IPS-18c (cell line): ENCODE results near the gene UBE2I.

Source experiments
- H3K4me3 ChIP-seq: 2 replicates; pipeline ENCODE4 v1.7.0; 2013; ENCODE audit warnings: low read depth, mild to moderate bottlenecking, low read length, moderate library complexity; ENCODE audit not compliant: insufficient read depth
- H3K9me3 ChIP-seq: one replicate; pipeline ENCODE4 v1.6.1; 2013; ENCODE audit warnings: mild to moderate bottlenecking, low read length, moderate library complexity; ENCODE audit not compliant: control insufficient read depth, insufficient read depth

UBE2I gene

GRCh38 chr16:1274767-1275166 lies 34.7 kb upstream of the UBE2I start:
- Histone ChIP-seq H3K4me3 (no peak overlapping the region), H3K9me3 (no peaks in the 10 kb centered on the region)

- Histone ChIP-seq H3K9me3 (no peaks in the 10 kb centered on the region), H3K4me3 (no peak overlapping the region)
Measured at GRCh38 chr16:1275791-1276579, 33.5 kb upstream of the UBE2I start.

- no peak overlapping the region for H3K4me3 ChIP-seq
Measured at GRCh38 chr16:1276580-1276878, 32.9 kb upstream of the UBE2I start.

GRCh38 chr16:1277151-1277598 lies 32.3 kb upstream of the UBE2I start:
- Histone ChIP-seq H3K9me3 (no peaks in the 10 kb centered on the region), H3K4me3 (no peak overlapping the region)

More at GRCh38 chr16:1276580-1276878, 32.9 kb upstream of the UBE2I start:
- H3K9me3 ChIP-seq, result no peaks in the 10 kb centered on the region

GRCh38 chr16:1277617-1278282 lies 31.7 kb upstream of the UBE2I start:
- no peak overlapping the region for H3K4me3 ChIP-seq
- no peaks in the 10 kb centered on the region for H3K9me3 ChIP-seq

GRCh38 chr16:1278477-1278876 lies 31.0 kb upstream of the UBE2I start:
- H3K4me3 ChIP-seq, result no peak overlapping the region; the same call in 1 of the 2 replicates
- H3K9me3 ChIP-seq, result no peaks in the 10 kb centered on the region

GRCh38 chr16:1279081-1279944 lies 30.1 kb upstream of the UBE2I start:
- no peaks in the 10 kb centered on the region for H3K9me3 ChIP-seq
- H3K4me3 ChIP-seq, result no peak overlapping the region

- no peak overlapping the region for H3K4me3 ChIP-seq
- no peaks in the 10 kb centered on the region for H3K9me3 ChIP-seq
Measured at GRCh38 chr16:1279945-1280589, 29.4 kb upstream of the UBE2I start.

- no peak overlapping the region for H3K4me3 ChIP-seq
- H3K9me3 ChIP-seq, result no peaks in the 10 kb centered on the region
Measured at GRCh38 chr16:1280783-1281182, 28.7 kb upstream of the UBE2I start.

- no peak overlapping the region for H3K4me3 ChIP-seq
- H3K9me3 ChIP-seq, result no peaks in the 10 kb centered on the region
Measured at GRCh38 chr16:1281517-1281916, 27.9 kb upstream of the UBE2I start.

- H3K9me3 ChIP-seq, result no peaks in the 10 kb centered on the region
- H3K4me3 ChIP-seq, result no peak overlapping the region
Measured at GRCh38 chr16:1282324-1282973, 27.0 kb upstream of the UBE2I start.

- no peak overlapping the region for H3K4me3 ChIP-seq
- H3K9me3 ChIP-seq, result no peaks in the 10 kb centered on the region
Measured at GRCh38 chr16:1283296-1283695, 26.1 kb upstream of the UBE2I start.

GRCh38 chr16:1283996-1284616 lies 25.3 kb upstream of the UBE2I start:
- no peak overlapping the region for H3K4me3 ChIP-seq
- no peaks in the 10 kb centered on the region for H3K9me3 ChIP-seq

GRCh38 chr16:1285669-1286512 lies 23.5 kb upstream of the UBE2I start:
- no peaks in the 10 kb centered on the region for H3K9me3 ChIP-seq
- H3K4me3 ChIP-seq, result no peak overlapping the region

- Histone ChIP-seq H3K9me3 (no peaks in the 10 kb centered on the region), H3K4me3 (no peak overlapping the region)
Measured at GRCh38 chr16:1286513-1287094, 22.8 kb upstream of the UBE2I start.
